HG02943 (cell line): ENCODE data around the gene OLFML3.
"Not testable (repeated sequence)": the region's sequence is repeated elsewhere in the genome, so short reads cannot be mapped to it uniquely, and the experiment has no call there.

ENCODE experiments used
- ATAC-seq: cut with Tn5 transposase; IDR thresholded peaks from one replicate; pipeline ENCODE4 v1.9.1; 2021; ENCODE audit warnings: mild to moderate bottlenecking, low read depth, moderate library complexity; ENCODE audit not compliant: unreplicated experiment

The OLFML3 gene

GRCh38 chr1:113947388-113948107 lies 31.7 kb upstream of the OLFML3 start:
- no peak for ATAC-seq

GRCh38 chr1:113948151-113948550 lies 31.1 kb upstream of the OLFML3 start:
- ATAC-seq: not testable (repeated sequence)

GRCh38 chr1:113949007-113949406 lies 30.3 kb upstream of the OLFML3 start:
- no peak for ATAC-seq

GRCh38 chr1:113950908-113951307 lies 28.4 kb upstream of the OLFML3 start:
- no peak for ATAC-seq

GRCh38 chr1:113951719-113952118 lies 27.6 kb upstream of the OLFML3 start:
- no peak for ATAC-seq

GRCh38 chr1:113957984-113958383 lies 21.3 kb upstream of the OLFML3 start:
- no peak for ATAC-seq

- ATAC-seq: no peak
These were observed 20.6 kb upstream of the OLFML3 start for GRCh38 chr1:113958691-113959090.

- no peak for ATAC-seq
These were observed 15.9 kb upstream of the OLFML3 start for GRCh38 chr1:113963281-113963906.

- no peak for ATAC-seq
These were observed 13.4 kb upstream of the OLFML3 start for GRCh38 chr1:113965703-113966412.

GRCh38 chr1:113972954-113973353 lies 6.3 kb upstream of the OLFML3 start:
- ATAC-seq: no peak

GRCh38 chr1:113975211-113975895 lies 3.9 kb upstream of the OLFML3 start:
- ATAC-seq: no peak

GRCh38 chr1:113976609-113977278 lies 2.5 kb upstream of the OLFML3 start:
- no peak for ATAC-seq

GRCh38 chr1:113977906-113978305 lies 1.4 kb upstream of the OLFML3 start:
- no peak for ATAC-seq

- no peak for ATAC-seq
These were observed 836 bp downstream of the OLFML3 start for GRCh38 chr1:113980110-113980509.

GRCh38 chr1:113981962-113982931 lies 3.0 kb downstream of the OLFML3 start:
- ATAC-seq: no peak

- no peak for ATAC-seq
These were observed 3.7 kb downstream of the OLFML3 start for GRCh38 chr1:113982949-113983348.

GRCh38 chr1:113983391-113983790 lies 4.1 kb downstream of the OLFML3 start:
- no peak for ATAC-seq

GRCh38 chr1:113983826-113984225 lies 4.6 kb downstream of the OLFML3 start:
- ATAC-seq: no peak

GRCh38 chr1:113984710-113985109 lies 5.4 kb downstream of the OLFML3 start:
- ATAC-seq: no peak
